ENCODE measurements around the gene PPP1R1B.

Gene PPP1R1B

GRCh38 chr17:39653662-39654331 lies 27.0 kb downstream of the PPP1R1B start:
- DNase-seq (ENCODE audit: low read depth) = peak; percentile 59

GRCh38 chr17:39655105-39655504 lies 28.4 kb downstream of the PPP1R1B start:
- DNase-seq (ENCODE audit: low read depth) = no peak

GRCh38 chr17:39658346-39658745 lies 31.6 kb downstream of the PPP1R1B start:
- DNase-seq (ENCODE audit: low read depth) = no peak

GRCh38 chr17:39658760-39659159 lies 32.0 kb downstream of the PPP1R1B start:
- DNase-seq (ENCODE audit: low read depth) = no peak

- DNase-seq (ENCODE audit: low read depth) = no peak
Observed at GRCh38 chr17:39659279-39660010, 32.7 kb downstream of the PPP1R1B start.

- DNase-seq (ENCODE audit: low read depth) = no peak
Observed at GRCh38 chr17:39660011-39660360, 33.2 kb downstream of the PPP1R1B start.

GRCh38 chr17:39660397-39661385 lies 33.9 kb downstream of the PPP1R1B start:
- DNase-seq (ENCODE audit: low read depth) = no peak

- DNase-seq (ENCODE audit: low read depth) = no peak
Observed at GRCh38 chr17:39661744-39662541, 35.2 kb downstream of the PPP1R1B start.

GRCh38 chr17:39662551-39663339 lies 36.0 kb downstream of the PPP1R1B start:
- no peak for DNase-seq (ENCODE audit: low read depth)

GRCh38 chr17:39663340-39663687 lies 36.6 kb downstream of the PPP1R1B start:
- no peak for DNase-seq (ENCODE audit: low read depth)

- DNase-seq (ENCODE audit: low read depth) = no peak
Observed at GRCh38 chr17:39663688-39664580, 37.2 kb downstream of the PPP1R1B start.

- no peak for DNase-seq (ENCODE audit: low read depth)
Observed at GRCh38 chr17:39664581-39665561, 38.1 kb downstream of the PPP1R1B start, which contains the start of gene TCAP. TCAP (plus strand) TSS chr17:39665349; CDS start chr17:39665360, 11 bp downstream.

GRCh38 chr17:39665642-39666224 lies 39.0 kb downstream of the PPP1R1B start:
- no peak for DNase-seq (ENCODE audit: low read depth)

GRCh38 chr17:39666231-39666600 lies 39.5 kb downstream of the PPP1R1B start:
- no peak for DNase-seq (ENCODE audit: low read depth)

GRCh38 chr17:39666601-39667261 lies 40.0 kb downstream of the PPP1R1B start:
- DNase-seq (ENCODE audit: low read depth) = no peak

GRCh38 chr17:39667262-39667944 lies 40.7 kb downstream of the PPP1R1B start:
- DNase-seq (ENCODE audit: low read depth) = peak; percentile 89

Data from CMK (cell line).